SU-DHL-6 (cell line): ENCODE measurements around the gene SMAD6.

ENCODE experiments used
- EZH2phosphoT487 ChIP-seq: fragments of 200-600 bp; sonication (generic), shearing (Covaris generic); conservative IDR thresholded peaks from 2 replicates; pipeline ENCODE4 v1.6.1; 2018; ENCODE audit warnings: mild to moderate bottlenecking, antibody characterized with exemption, low read length, moderate library complexity, mixed read lengths
- TF ChIP-seq, protein P1 (sequence below): fragments of 200-600 bp; sonication (generic); IDR thresholded peaks from one replicate; pipeline ENCODE4 v1.5.1; 2017; ENCODE audit warnings: antibody characterized with exemption, mild to moderate bottlenecking, low read length, moderate library complexity; ENCODE audit not compliant: insufficient read depth, poor library complexity, severe bottlenecking

DNA sequence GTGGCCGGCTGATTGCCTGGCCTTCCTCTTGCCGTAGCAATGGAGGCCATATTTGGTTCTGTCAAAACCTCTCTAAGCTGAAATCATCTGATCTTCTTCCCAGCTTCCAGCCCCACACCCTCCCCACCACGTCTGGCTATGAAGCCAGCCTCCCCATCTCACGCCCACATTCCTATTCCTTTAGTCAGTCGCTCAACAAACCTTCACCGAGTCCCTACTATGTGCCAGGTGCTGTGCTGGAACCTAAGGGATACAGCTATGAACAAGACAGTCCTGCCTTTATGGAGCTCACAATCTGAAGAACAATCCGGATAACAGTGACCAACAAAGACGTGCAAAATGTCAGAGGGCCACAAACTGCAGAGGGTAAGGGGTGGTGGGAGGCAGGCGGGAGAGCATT, 31.9 kb upstream of the SMAD6 start:
- TF ChIP-seq, protein P1, sequence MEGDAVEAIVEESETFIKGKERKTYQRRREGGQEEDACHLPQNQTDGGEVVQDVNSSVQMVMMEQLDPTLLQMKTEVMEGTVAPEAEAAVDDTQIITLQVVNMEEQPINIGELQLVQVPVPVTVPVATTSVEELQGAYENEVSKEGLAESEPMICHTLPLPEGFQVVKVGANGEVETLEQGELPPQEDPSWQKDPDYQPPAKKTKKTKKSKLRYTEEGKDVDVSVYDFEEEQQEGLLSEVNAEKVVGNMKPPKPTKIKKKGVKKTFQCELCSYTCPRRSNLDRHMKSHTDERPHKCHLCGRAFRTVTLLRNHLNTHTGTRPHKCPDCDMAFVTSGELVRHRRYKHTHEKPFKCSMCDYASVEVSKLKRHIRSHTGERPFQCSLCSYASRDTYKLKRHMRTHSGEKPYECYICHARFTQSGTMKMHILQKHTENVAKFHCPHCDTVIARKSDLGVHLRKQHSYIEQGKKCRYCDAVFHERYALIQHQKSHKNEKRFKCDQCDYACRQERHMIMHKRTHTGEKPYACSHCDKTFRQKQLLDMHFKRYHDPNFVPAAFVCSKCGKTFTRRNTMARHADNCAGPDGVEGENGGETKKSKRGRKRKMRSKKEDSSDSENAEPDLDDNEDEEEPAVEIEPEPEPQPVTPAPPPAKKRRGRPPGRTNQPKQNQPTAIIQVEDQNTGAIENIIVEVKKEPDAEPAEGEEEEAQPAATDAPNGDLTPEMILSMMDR: no peak
- TF ChIP-seq EZH2phosphoT487: no peak
